ENCODE data around the gene ASIC2.

ASIC2 gene

DNA sequence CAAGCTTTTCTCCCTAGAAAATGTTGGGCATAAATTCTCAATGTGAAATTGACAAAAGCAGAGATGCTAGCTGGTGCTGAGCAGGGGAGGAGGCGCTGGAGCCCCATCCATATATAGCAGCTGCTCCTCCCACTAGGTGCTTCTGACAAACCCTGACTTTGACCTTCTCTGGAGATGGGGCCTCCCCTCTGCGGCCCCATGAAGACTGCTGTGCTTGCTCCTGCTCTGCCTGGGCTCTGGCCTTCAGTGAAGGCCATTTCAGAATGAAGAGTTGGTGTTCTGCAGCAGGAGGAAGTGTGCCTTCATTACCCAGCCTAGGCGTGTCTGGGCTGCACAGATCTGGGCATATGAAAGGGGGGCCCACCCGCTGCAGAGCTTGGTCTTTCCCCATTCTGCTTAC lies 29.7 kb downstream of the ASIC2 start:
- TF ChIP-seq EZH2phosphoT487 (conservative IDR thresholded peaks at IDR 0.05; ENCODE audit: low read length) = no peak
- TF ChIP-seq, protein P1, sequence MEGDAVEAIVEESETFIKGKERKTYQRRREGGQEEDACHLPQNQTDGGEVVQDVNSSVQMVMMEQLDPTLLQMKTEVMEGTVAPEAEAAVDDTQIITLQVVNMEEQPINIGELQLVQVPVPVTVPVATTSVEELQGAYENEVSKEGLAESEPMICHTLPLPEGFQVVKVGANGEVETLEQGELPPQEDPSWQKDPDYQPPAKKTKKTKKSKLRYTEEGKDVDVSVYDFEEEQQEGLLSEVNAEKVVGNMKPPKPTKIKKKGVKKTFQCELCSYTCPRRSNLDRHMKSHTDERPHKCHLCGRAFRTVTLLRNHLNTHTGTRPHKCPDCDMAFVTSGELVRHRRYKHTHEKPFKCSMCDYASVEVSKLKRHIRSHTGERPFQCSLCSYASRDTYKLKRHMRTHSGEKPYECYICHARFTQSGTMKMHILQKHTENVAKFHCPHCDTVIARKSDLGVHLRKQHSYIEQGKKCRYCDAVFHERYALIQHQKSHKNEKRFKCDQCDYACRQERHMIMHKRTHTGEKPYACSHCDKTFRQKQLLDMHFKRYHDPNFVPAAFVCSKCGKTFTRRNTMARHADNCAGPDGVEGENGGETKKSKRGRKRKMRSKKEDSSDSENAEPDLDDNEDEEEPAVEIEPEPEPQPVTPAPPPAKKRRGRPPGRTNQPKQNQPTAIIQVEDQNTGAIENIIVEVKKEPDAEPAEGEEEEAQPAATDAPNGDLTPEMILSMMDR (IDR thresholded peaks at IDR 0.05; ENCODE audit: insufficient read depth, low read length, poor library complexity, severe bottlenecking) = no peak
- H3K36me3 ChIP-seq (ENCODE audit: low read length) = no peaks in the 10 kb centered on the region
- H4K20me1 ChIP-seq (ENCODE audit: low read depth, low read length) = no peaks in the 10 kb centered on the region
- no peak overlapping the region for H3K4me3 ChIP-seq (ENCODE audit: insufficient read depth, low read length, poor library complexity, severe bottlenecking)
- H3K9me3 ChIP-seq (ENCODE audit: insufficient read depth, low read length) = no peaks in the 10 kb centered on the region
- no peaks in the 10 kb centered on the region for H3K9me2 ChIP-seq (replicated peaks; ENCODE audit: insufficient read depth, low read length)
- H3K27me3 ChIP-seq (ENCODE audit: low read length) = no peaks in the 10 kb centered on the region
- no peak overlapping the region for H3K9ac ChIP-seq (ENCODE audit: low read length)
- no peaks in the 10 kb centered on the region for H3K79me2 ChIP-seq (ENCODE audit: insufficient read depth, low read length)
- H3F3A ChIP-seq (ENCODE audit: insufficient read depth) = no peaks in the 10 kb centered on the region
- H3K27ac ChIP-seq (ENCODE audit: low read depth, low read length) = no peak overlapping the region
- no peak overlapping the region for H2AFZ ChIP-seq (ENCODE audit: low read depth, low read length, severe bottlenecking)
- H3K4me2 ChIP-seq (ENCODE audit: low read depth, low read length, poor library complexity, severe bottlenecking) = no peak overlapping the region

DNA sequence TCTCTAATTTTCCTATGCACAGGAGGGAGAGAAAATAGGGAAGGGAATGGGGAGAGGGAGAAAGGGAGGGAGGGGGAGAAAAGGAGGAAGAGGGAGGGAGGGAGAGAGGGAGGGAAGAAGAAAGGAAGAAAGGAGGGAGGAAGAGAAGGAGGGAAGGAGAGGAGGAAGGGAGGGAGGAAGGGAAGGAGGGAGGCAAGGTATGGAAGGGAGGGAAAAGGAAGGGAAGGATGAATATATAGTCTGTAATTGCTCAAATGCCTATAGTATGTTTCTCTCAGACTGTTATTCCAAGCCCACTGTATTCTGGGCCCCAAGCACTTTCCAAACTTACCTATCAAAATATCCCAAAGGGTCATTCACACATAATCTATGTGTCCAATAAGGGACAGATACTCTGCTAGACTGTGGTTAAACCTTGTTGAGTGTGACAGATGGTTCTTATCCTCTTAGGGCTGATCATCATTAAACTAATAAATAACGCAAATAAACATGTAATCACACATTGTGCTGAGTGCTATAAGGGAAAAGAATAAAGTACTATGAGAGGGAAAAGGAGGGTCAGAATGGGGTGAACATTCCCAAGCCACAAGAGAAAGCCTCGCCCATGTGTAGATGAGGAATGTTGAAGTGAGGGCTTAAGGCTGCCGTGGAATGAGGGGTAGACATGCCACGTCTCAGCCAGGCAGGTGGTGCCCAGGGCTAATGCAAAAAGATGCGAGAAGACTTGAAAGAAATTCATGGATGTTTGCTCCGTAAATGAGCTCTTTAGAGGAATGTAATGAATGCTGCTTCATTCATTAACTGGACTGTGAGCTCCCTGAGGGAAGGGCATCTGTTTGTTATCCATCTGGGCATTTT lies 30.6 kb downstream of the ASIC2 start:
- no peak overlapping the region for H3K4me2 ChIP-seq (ENCODE audit: low read depth, low read length, poor library complexity, severe bottlenecking)
- TF ChIP-seq EZH2phosphoT487 (conservative IDR thresholded peaks at IDR 0.05; ENCODE audit: low read length) = no peak
- TF ChIP-seq, protein P1 (IDR thresholded peaks at IDR 0.05; ENCODE audit: insufficient read depth, low read length, poor library complexity, severe bottlenecking) = no peak
- no peak overlapping the region for H3K4me3 ChIP-seq (ENCODE audit: insufficient read depth, low read length, poor library complexity, severe bottlenecking)
- H3K9me3 ChIP-seq (ENCODE audit: insufficient read depth, low read length) = no peaks in the 10 kb centered on the region
- no peak overlapping the region for H3K27ac ChIP-seq (ENCODE audit: low read depth, low read length)
- no peak overlapping the region for H3K9ac ChIP-seq (ENCODE audit: low read length)
- H4K20me1 ChIP-seq (ENCODE audit: low read depth, low read length) = no peaks in the 10 kb centered on the region
- H3K27me3 ChIP-seq (ENCODE audit: low read length) = no peaks in the 10 kb centered on the region
- H3K79me2 ChIP-seq (ENCODE audit: insufficient read depth, low read length) = no peaks in the 10 kb centered on the region
- no peaks in the 10 kb centered on the region for H3F3A ChIP-seq (ENCODE audit: insufficient read depth)
- no peaks in the 10 kb centered on the region for H3K36me3 ChIP-seq (ENCODE audit: low read length)
- H3K9me2 ChIP-seq (replicated peaks; ENCODE audit: insufficient read depth, low read length) = no peaks in the 10 kb centered on the region
- H2AFZ ChIP-seq (ENCODE audit: low read depth, low read length, severe bottlenecking) = no peak overlapping the region

DNA sequence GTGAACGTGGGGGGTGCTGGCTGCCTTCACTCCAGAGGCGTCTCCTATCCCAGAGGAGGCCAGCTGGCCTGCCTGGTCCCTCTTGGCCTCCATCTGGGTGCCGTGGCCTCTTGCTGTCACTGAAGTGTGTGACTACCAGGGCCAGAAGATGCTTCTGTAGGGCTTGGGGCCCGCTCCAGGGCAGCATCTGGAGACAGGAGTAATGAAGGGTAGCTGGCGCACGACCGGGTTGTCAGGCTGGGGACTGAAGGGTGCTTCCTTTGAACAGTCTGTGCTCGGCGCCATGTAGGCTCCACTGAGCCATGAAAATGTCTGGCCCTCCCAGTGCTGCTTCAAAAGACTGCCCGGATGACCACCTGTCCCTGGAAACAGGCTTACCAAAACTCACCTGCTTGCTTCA lies 31.3 kb downstream of the ASIC2 start:
- Histone ChIP-seq H4K20me1 (ENCODE audit: low read depth, low read length) (no peaks in the 10 kb centered on the region), H3K4me2 (ENCODE audit: low read depth, low read length, poor library complexity, severe bottlenecking) (no peak overlapping the region), H3K36me3 (ENCODE audit: low read length) (no peaks in the 10 kb centered on the region), H3K9me3 (ENCODE audit: insufficient read depth, low read length) (no peaks in the 10 kb centered on the region), H3K79me2 (ENCODE audit: insufficient read depth, low read length) (no peaks in the 10 kb centered on the region), H2AFZ (ENCODE audit: low read depth, low read length, severe bottlenecking) (no peak overlapping the region), H3K4me3 (ENCODE audit: insufficient read depth, low read length, poor library complexity, severe bottlenecking) (no peak overlapping the region), H3K27me3 (ENCODE audit: low read length) (no peaks in the 10 kb centered on the region), H3K27ac (ENCODE audit: low read depth, low read length) (no peak overlapping the region), H3K9me2 (replicated peaks; ENCODE audit: insufficient read depth, low read length) (no peaks in the 10 kb centered on the region), H3K9ac (ENCODE audit: low read length) (no peak overlapping the region), H3F3A (ENCODE audit: insufficient read depth) (no peaks in the 10 kb centered on the region)
- no peak for TF ChIP-seq EZH2phosphoT487 (conservative IDR thresholded peaks at IDR 0.05; ENCODE audit: low read length)
- TF ChIP-seq, protein P1 (IDR thresholded peaks at IDR 0.05; ENCODE audit: insufficient read depth, low read length, poor library complexity, severe bottlenecking) = no peak

All from SU-DHL-6 (cell line).